GM23338 (cell line): ENCODE results near the gene ENTPD6.

Source experiments
- CTCF ChIP-seq, 2 experiments: fragments of 200-600 bp in 1 of 2; sonication (generic) in 1 of 2; conservative IDR thresholded peaks; 2 replicates each; pipeline versions ENCODE4 v1.5.1 to v1.6.1; 2016 to 2017; ENCODE audit warnings: antibody characterized with exemption in 2 of 2, low read depth in 2 of 2, mild to moderate bottlenecking in 2 of 2, moderate library complexity in 1 of 2
- ETS1 ChIP-seq: IDR thresholded peaks from 2 replicates; pipeline ENCODE4 v1.6.1; 2016; ENCODE audit warnings: antibody characterized with exemption
- EZH2 ChIP-seq: fragments of 200-600 bp; sonication (generic); IDR thresholded peaks from one replicate; pipeline ENCODE4 v1.8.0; 2017; ENCODE audit warnings: antibody characterized with exemption, mild to moderate bottlenecking, low read depth; ENCODE audit not compliant: unreplicated experiment
- EZH2phosphoT487 ChIP-seq: fragments of 200-600 bp; sonication (generic); IDR thresholded peaks from one replicate; pipeline ENCODE4 v1.8.1; 2018; ENCODE audit warnings: antibody characterized with exemption; ENCODE audit not compliant: unreplicated experiment

DNA sequence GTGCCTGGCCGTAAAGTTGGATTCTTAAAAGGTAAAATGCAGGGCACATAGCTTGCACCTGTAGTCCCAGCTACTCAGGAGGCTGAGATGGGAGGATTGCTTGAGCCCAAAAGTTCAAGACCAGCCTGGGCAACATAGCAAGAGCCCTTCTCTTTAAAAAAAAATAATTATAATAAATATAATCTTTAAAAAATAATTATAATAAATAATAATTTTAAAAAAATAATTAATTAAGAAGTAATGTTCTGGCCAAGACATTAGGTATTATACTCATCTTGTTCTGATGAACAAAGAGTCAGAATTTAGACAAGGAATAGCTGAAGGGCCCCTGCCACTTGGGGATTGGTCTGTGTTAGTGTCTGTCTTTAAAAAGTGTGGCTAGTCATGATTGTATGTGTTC, 13.9 kb downstream of the ENTPD6 start:
- no peak for TF ChIP-seq CTCF (conservative IDR thresholded peaks at IDR 0.05; ENCODE audit: low read depth in 2 of 2)
- TF ChIP-seq EZH2phosphoT487 = no peak
- no peak for TF ChIP-seq EZH2
- TF ChIP-seq ETS1 = no peak
